CD8-positive, alpha-beta memory T cell (primary cell): ENCODE results near the gene PSME4. TPM values are rescaled to one million over a fixed set of nuclear protein-coding genes. Genes with fewer than 3 reads are reported as not detected.
A peak's percentile ranks its signal among the peaks of the same experiment; 100 is the strongest.

ENCODE experiments used
- CTCF ChIA-PET: fragments of 350-600 bp; sonication (Branson Sonifier 250); formaldehyde crosslinking; loops from one replicate; lab custom pipeline; 2021; ENCODE audit warnings: antibody characterized with exemption; lab: Charles Lee
- POLR2A ChIA-PET: fragments of 350-600 bp; sonication (Branson Sonifier 250); formaldehyde crosslinking; loops from one replicate; lab custom pipeline; 2021; ENCODE audit warnings: antibody characterized with exemption; lab: Charles Lee
- DNase-seq, 5 donors: peaks; one replicate each; pipeline versions ENCODE4 v3.0.0 to v3.0.0-alpha.2; 2020 to 2022; ENCODE audit warnings: mixed read lengths in 1 of 5
- H3K27ac ChIP-seq: one replicate; pipeline ENCODE4 v1.7.0; 2013; ENCODE audit warnings: low read depth, mild to moderate bottlenecking, low read length, moderate library complexity
- H3K27me3 ChIP-seq: 2 replicates; pipeline ENCODE4 v1.7.0; 2013; ENCODE audit warnings: low read length, mild to moderate bottlenecking; ENCODE audit not compliant: insufficient read depth, poor library complexity, severe bottlenecking
- H3K36me3 ChIP-seq: 2 replicates; pipeline ENCODE4 v1.7.0; 2013; ENCODE audit warnings: mild to moderate bottlenecking, low read length, moderate library complexity; ENCODE audit not compliant: insufficient read depth
- H3K4me1 ChIP-seq: 2 replicates; pipeline ENCODE4 v1.7.0; 2013; ENCODE audit warnings: mild to moderate bottlenecking, low read length, moderate library complexity; ENCODE audit not compliant: insufficient read depth
- H3K4me3 ChIP-seq: 2 replicates; pipeline ENCODE4 v1.7.0; 2013; ENCODE audit warnings: mild to moderate bottlenecking, low read length
- H3K9me3 ChIP-seq: 2 replicates; pipeline ENCODE4 v1.7.0; 2013; ENCODE audit warnings: mild to moderate bottlenecking, low read length
- H3K27ac Mint-ChIP-seq, 8 donors: one replicate each; pipeline ENCODE4 v1.8.0; 2020 to 2021; ENCODE audit warnings: mixed read lengths in 8 of 8, mild to moderate bottlenecking in 6 of 8, inconsistent platforms in 3 of 8, moderate library complexity in 3 of 8
- H3K27me3 Mint-ChIP-seq, 2 donors: one replicate each; pipeline ENCODE4 v1.8.0; 2020 to 2021; ENCODE audit warnings: mixed read lengths in 2 of 2, mild to moderate bottlenecking in 1 of 2, moderate library complexity in 1 of 2
- H3K36me3 Mint-ChIP-seq, 3 donors: one replicate each; pipeline ENCODE4 v1.8.0; 2020 to 2021; ENCODE audit warnings: mixed read lengths in 3 of 3, inconsistent platforms in 1 of 3, mild to moderate bottlenecking in 1 of 3
- H3K4me1 Mint-ChIP-seq, 3 donors: one replicate each; pipeline ENCODE4 v1.8.0; 2020 to 2021; ENCODE audit warnings: mixed read lengths in 3 of 3, inconsistent platforms in 1 of 3, mild to moderate bottlenecking in 1 of 3
- H3K4me3 Mint-ChIP-seq, 7 donors: one replicate each; pipeline ENCODE4 v1.8.0; 2020 to 2021; ENCODE audit warnings: mixed read lengths in 7 of 7, mild to moderate bottlenecking in 6 of 7, moderate library complexity in 4 of 7, inconsistent platforms in 2 of 7
- H3K9me3 Mint-ChIP-seq, 5 donors: one replicate each; pipeline ENCODE4 v1.8.0; 2020 to 2022; ENCODE audit warnings: mixed read lengths in 5 of 5, mild to moderate bottlenecking in 3 of 5, moderate library complexity in 2 of 5, inconsistent platforms in 1 of 5
- polyA plus RNA-seq: library from polyadenylated mRNA; unstranded; fragments of 300-500 nt; fragmentation: Illumina TruSeq; gene quantifications from one replicate; pipeline ENCODE4 v1.2.3, GENCODE V29; 2021
- total RNA-seq, 2 experiments: library from RNA; stranded (reverse); gene quantifications; one replicate each; pipeline ENCODE4 v1.2.3, GENCODE V29; 2021

The PSME4 gene
- total and polyA plus RNA-seq, 3 experiments from 2014 or later, result 6.2 to 49.9 (median 48.0) TPM

GRCh38 chr2:53952519-53952918 lies 18.3 kb downstream of the PSME4 start:
- Mint-ChIP-seq H3K4me3 (no peak overlapping the region), H3K27me3 (no peaks in the 10 kb centered on the region), H3K27ac (peak overlapping the region in 2 of 8 donors; percentile 66 to 74), H3K9me3 (no peaks in the 10 kb centered on the region), H3K4me1 (peaks cover 44 to 80% (median 68%) of the 10 kb centered on the region in 3 donors), H3K36me3 (peaks cover 4 to 26% (median 4%) of the 10 kb centered on the region in 3 donors)
- POLR2A ChIA-PET, result interaction anchor here (0.7 kb wide), 1 partner anchor 17 kb away, joined by 3 read pairs; no protein-coding TSS in a partner anchor
- Histone ChIP-seq H3K4me3 (no peak overlapping the region), H3K4me1 (peaks cover 3% of the 10 kb centered on the region), H3K36me3 (peaks cover 9% of the 10 kb centered on the region), H3K9me3 (no peaks in the 10 kb centered on the region), H3K27ac (no peak overlapping the region), H3K27me3 (no peaks in the 10 kb centered on the region)
- CTCF ChIA-PET, result interaction anchor here (1.6 to 1.8 kb wide), 2 partner anchors 17 to 96 kb away, joined by 3 to 5 read pairs; no protein-coding TSS in a partner anchor
- no peak for DNase-seq

- no peak overlapping the region for H3K4me3 ChIP-seq
- no peaks in the 10 kb centered on the region for H3K27me3 ChIP-seq
- ChIA-PET POLR2A (no interaction called here), CTCF (no interaction called here)
- H3K4me1 Mint-ChIP-seq, result peaks cover 47 to 74% (median 69%) of the 10 kb centered on the region in 3 donors
- no peak for DNase-seq
- H3K36me3 ChIP-seq, result peaks cover 9% of the 10 kb centered on the region
- no peak overlapping the region for H3K27ac ChIP-seq
- no peak overlapping the region for H3K4me3 Mint-ChIP-seq
- peak overlapping the region in 2 of 8 donors; percentile 10 to 18 for H3K27ac Mint-ChIP-seq
- no peaks in the 10 kb centered on the region for H3K27me3 Mint-ChIP-seq
- no peaks in the 10 kb centered on the region for H3K9me3 Mint-ChIP-seq
- H3K9me3 ChIP-seq, result no peaks in the 10 kb centered on the region
- peaks cover 8 to 48% (median 17%) of the 10 kb centered on the region in 3 donors for H3K36me3 Mint-ChIP-seq
- no peaks in the 10 kb centered on the region for H3K4me1 ChIP-seq
These were observed 21.3 kb downstream of the PSME4 start for GRCh38 chr2:53949457-53949856.

- no peaks in the 10 kb centered on the region for H3K27me3 ChIP-seq
- H3K4me1 Mint-ChIP-seq, result peaks cover 38 to 51% (median 46%) of the 10 kb centered on the region in 3 donors
- no peaks in the 10 kb centered on the region for H3K27me3 Mint-ChIP-seq
- H3K27ac ChIP-seq, result no peak overlapping the region
- DNase-seq, result no peak
- no peaks in the 10 kb centered on the region for H3K9me3 Mint-ChIP-seq
- peaks cover 9% of the 10 kb centered on the region for H3K36me3 ChIP-seq
- H3K27ac Mint-ChIP-seq, result peak overlapping the region in 4 of 8 donors; percentile 31 to 97 (median 67)
- no peaks in the 10 kb centered on the region for H3K4me1 ChIP-seq
- no peaks in the 10 kb centered on the region for H3K9me3 ChIP-seq
- ChIA-PET POLR2A (no interaction called here), CTCF (no interaction called here)
- H3K4me3 ChIP-seq, result no peak overlapping the region
- H3K36me3 Mint-ChIP-seq, result peaks cover 12 to 59% (median 23%) of the 10 kb centered on the region in 3 donors
- H3K4me3 Mint-ChIP-seq, result no peak overlapping the region
These were observed 25.3 kb downstream of the PSME4 start for GRCh38 chr2:53945538-53945937.

GRCh38 chr2:53944542-53944941 lies 26.3 kb downstream of the PSME4 start:
- no peaks in the 10 kb centered on the region for H3K27me3 Mint-ChIP-seq
- Histone ChIP-seq H3K9me3 (no peaks in the 10 kb centered on the region), H3K36me3 (peaks cover 9% of the 10 kb centered on the region), H3K27me3 (no peaks in the 10 kb centered on the region), H3K4me1 (no peaks in the 10 kb centered on the region), H3K4me3 (no peak overlapping the region), H3K27ac (no peak overlapping the region)
- POLR2A ChIA-PET, result no interaction called here
- H3K36me3 Mint-ChIP-seq, result peaks cover 12 to 65% (median 26%) of the 10 kb centered on the region in 3 donors
- H3K4me1 Mint-ChIP-seq, result peaks cover 34 to 52% (median 45%) of the 10 kb centered on the region in 3 donors
- no peak overlapping the region for H3K4me3 Mint-ChIP-seq
- no peaks in the 10 kb centered on the region for H3K9me3 Mint-ChIP-seq
- CTCF ChIA-PET, result no interaction called here
- DNase-seq, result no peak
- H3K27ac Mint-ChIP-seq, result no peak overlapping the region

- Mint-ChIP-seq H3K36me3 (peaks cover 10 to 59% (median 26%) of the 10 kb centered on the region in 3 donors), H3K27me3 (no peaks in the 10 kb centered on the region), H3K4me1 (peaks cover 26 to 36% (median 34%) of the 10 kb centered on the region in 3 donors), H3K4me3 (no peak overlapping the region), H3K9me3 (no peaks in the 10 kb centered on the region), H3K27ac (no peak overlapping the region)
- Histone ChIP-seq H3K4me1 (no peaks in the 10 kb centered on the region), H3K9me3 (no peaks in the 10 kb centered on the region), H3K36me3 (no peaks in the 10 kb centered on the region), H3K4me3 (no peak overlapping the region), H3K27ac (no peak overlapping the region), H3K27me3 (no peaks in the 10 kb centered on the region)
- no peak for DNase-seq
- ChIA-PET CTCF (no interaction called here), POLR2A (interaction anchor here (0.6 kb wide), 1 partner anchor 167 kb away, joined by 4 read pairs; no protein-coding TSS in a partner anchor)
These were observed 28.5 kb downstream of the PSME4 start for GRCh38 chr2:53942280-53942679.

DNA sequence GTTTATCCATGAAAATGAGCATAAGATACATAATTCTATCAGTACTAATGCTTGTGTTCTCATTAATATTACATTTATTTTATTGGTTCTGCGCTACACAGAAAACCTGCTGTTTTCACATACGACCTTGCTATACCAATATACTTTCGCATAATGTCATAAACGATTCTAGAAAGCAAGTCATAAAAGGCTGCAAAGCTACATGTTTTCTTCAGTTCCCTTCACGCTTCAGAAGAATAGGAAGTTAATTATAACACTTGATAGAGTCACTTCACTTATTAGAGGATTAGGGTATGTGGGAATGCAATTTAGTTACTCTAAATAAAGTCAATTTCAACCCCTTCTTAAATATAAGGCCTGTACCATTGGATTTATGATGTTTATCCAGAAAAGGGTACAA lies 29.0 kb downstream of the PSME4 start:
- Histone ChIP-seq H3K9me3 (no peaks in the 10 kb centered on the region), H3K27me3 (no peaks in the 10 kb centered on the region), H3K36me3 (peaks cover under 1% of the 10 kb centered on the region), H3K4me3 (no peak overlapping the region), H3K27ac (no peak overlapping the region), H3K4me1 (no peaks in the 10 kb centered on the region)
- ChIA-PET CTCF (no interaction called here), POLR2A (interaction anchor here (0.6 kb wide), 1 partner anchor 167 kb away, joined by 4 read pairs; no protein-coding TSS in a partner anchor)
- Mint-ChIP-seq H3K9me3 (no peaks in the 10 kb centered on the region), H3K36me3 (peaks cover 6 to 58% (median 27%) of the 10 kb centered on the region in 3 donors), H3K4me3 (no peak overlapping the region), H3K27ac (no peak overlapping the region), H3K27me3 (no peaks in the 10 kb centered on the region), H3K4me1 (peaks cover 24 to 39% (median 31%) of the 10 kb centered on the region in 3 donors)
- DNase-seq, result no peak

GRCh38 chr2:53939656-53940055 lies 31.1 kb downstream of the PSME4 start:
- CTCF ChIA-PET, result interaction anchor here (1.0 kb wide), 1 partner anchor 10 kb away, joined by 3 read pairs; no protein-coding TSS in a partner anchor
- Histone ChIP-seq H3K36me3 (peaks cover 10% of the 10 kb centered on the region), H3K9me3 (no peaks in the 10 kb centered on the region), H3K27me3 (no peaks in the 10 kb centered on the region), H3K4me1 (no peaks in the 10 kb centered on the region), H3K27ac (no peak overlapping the region), H3K4me3 (no peak overlapping the region)
- peaks cover 6 to 58% (median 22%) of the 10 kb centered on the region in 3 donors for H3K36me3 Mint-ChIP-seq
- H3K4me1 Mint-ChIP-seq, result peaks cover 13 to 25% (median 17%) of the 10 kb centered on the region in 3 donors
- H3K4me3 Mint-ChIP-seq, result no peak overlapping the region
- H3K9me3 Mint-ChIP-seq, result no peaks in the 10 kb centered on the region
- POLR2A ChIA-PET, result no interaction called here
- DNase-seq, result no peak
- H3K27me3 Mint-ChIP-seq, result no peaks in the 10 kb centered on the region
- no peak overlapping the region for H3K27ac Mint-ChIP-seq

DNA sequence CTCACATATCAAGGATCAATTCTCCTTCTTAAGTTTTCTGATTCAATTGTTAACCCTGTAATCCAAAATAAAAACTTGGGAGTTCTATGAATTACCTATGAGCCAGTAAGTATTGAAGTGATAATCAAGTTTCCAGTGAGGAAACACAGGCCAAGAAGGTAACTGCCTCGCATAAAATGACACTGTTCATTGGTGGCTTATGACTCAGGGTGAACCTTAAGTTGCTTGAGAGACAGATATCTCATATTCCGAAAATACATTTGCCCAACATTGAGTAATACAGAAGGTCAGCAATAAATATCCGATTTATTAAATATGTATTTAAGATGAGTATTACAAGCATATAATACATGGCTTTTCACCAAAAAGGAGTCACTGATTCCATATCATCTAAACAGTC lies 31.9 kb downstream of the PSME4 start:
- POLR2A ChIA-PET, result interaction anchor here (0.6 kb wide), 1 partner anchor 15 kb away, joined by 4 read pairs; no protein-coding TSS in a partner anchor
- no peak overlapping the region for H3K4me3 Mint-ChIP-seq
- no peaks in the 10 kb centered on the region for H3K9me3 Mint-ChIP-seq
- no peaks in the 10 kb centered on the region for H3K27me3 ChIP-seq
- peaks cover 14% of the 10 kb centered on the region for H3K36me3 ChIP-seq
- H3K4me1 Mint-ChIP-seq, result peaks cover 13 to 25% (median 20%) of the 10 kb centered on the region in 3 donors
- peaks cover 6 to 63% (median 27%) of the 10 kb centered on the region in 3 donors for H3K36me3 Mint-ChIP-seq
- CTCF ChIA-PET, result no interaction called here
- no peaks in the 10 kb centered on the region for H3K9me3 ChIP-seq
- no peak overlapping the region for H3K4me3 ChIP-seq
- H3K4me1 ChIP-seq, result no peaks in the 10 kb centered on the region
- peak overlapping the region in 1 of 8 donors; percentile 10 for H3K27ac Mint-ChIP-seq
- H3K27ac ChIP-seq, result no peak overlapping the region
- no peak for DNase-seq
- H3K27me3 Mint-ChIP-seq, result no peaks in the 10 kb centered on the region
